ENCODE measurements around the gene BPIFB4. TPM values are rescaled to one million over a fixed set of nuclear protein-coding genes. Genes with fewer than 3 reads are reported as not detected.

Gene BPIFB4
- total and polyA plus RNA-seq, 10 donors = not detected

GRCh38 chr20:33130568-33131061 is 51.2 kb downstream of the BPIFB4 start:
- DNase-seq = no peak
- Histone ChIP-seq H3K27ac (no peak overlapping the region), H3K27me3 (replicated peaks in 1 of 7) (peaks cover 0 to 38% (median 0%) of the 10 kb centered on the region in 7 donors), H3K9me3 (no peaks in the 10 kb centered on the region), H3K4me1 (no peaks in the 10 kb centered on the region), H3K4me3 (no peak overlapping the region), H3K36me3 (no peaks in the 10 kb centered on the region)
- intact Hi-C loops (cut with DNase I; ENCODE audit: low total_unique reads) = no loop called here
- 83 to 90% (median 90%) methylated on average over 9 of the region's 9 CpGs for WGBS, 5 donors
- TF ChIP-seq POLR2A (IDR thresholded peaks at IDR 0.05) (no peak), POLR2AphosphoS5 (IDR thresholded peaks at IDR 0.05) (no peak)
- TF ChIP-seq, protein P1, sequence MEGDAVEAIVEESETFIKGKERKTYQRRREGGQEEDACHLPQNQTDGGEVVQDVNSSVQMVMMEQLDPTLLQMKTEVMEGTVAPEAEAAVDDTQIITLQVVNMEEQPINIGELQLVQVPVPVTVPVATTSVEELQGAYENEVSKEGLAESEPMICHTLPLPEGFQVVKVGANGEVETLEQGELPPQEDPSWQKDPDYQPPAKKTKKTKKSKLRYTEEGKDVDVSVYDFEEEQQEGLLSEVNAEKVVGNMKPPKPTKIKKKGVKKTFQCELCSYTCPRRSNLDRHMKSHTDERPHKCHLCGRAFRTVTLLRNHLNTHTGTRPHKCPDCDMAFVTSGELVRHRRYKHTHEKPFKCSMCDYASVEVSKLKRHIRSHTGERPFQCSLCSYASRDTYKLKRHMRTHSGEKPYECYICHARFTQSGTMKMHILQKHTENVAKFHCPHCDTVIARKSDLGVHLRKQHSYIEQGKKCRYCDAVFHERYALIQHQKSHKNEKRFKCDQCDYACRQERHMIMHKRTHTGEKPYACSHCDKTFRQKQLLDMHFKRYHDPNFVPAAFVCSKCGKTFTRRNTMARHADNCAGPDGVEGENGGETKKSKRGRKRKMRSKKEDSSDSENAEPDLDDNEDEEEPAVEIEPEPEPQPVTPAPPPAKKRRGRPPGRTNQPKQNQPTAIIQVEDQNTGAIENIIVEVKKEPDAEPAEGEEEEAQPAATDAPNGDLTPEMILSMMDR (IDR thresholded peaks at IDR 0.05 in 8 of 11, conservative IDR thresholded peaks at IDR 0.05 in 3 of 11) = no peak

GRCh38 chr20:33131949-33132473 is 52.6 kb downstream of the BPIFB4 start:
- DNase-seq = no peak
- no peak overlapping the region for H3K27ac ChIP-seq

GRCh38 chr20:33132513-33133372 is 53.3 kb downstream of the BPIFB4 start:
- intact Hi-C loops (cut with DNase I; ENCODE audit: low total_unique reads) = no loop called here
- no peak for DNase-seq
- WGBS, 5 donors = 49 to 60% (median 52%) methylated on average over 12 to 14 of the region's 14 CpGs

More at GRCh38 chr20:33131949-33132473, 52.6 kb downstream of the BPIFB4 start:
- Histone ChIP-seq H3K27me3 (replicated peaks in 1 of 7) (peaks cover 0 to 31% (median 0%) of the 10 kb centered on the region in 7 donors), H3K36me3 (no peaks in the 10 kb centered on the region), H3K4me3 (no peak overlapping the region), H3K4me1 (no peaks in the 10 kb centered on the region), H3K9me3 (peaks cover 0 to under 1% (median 0%) of the 10 kb centered on the region in 8 donors)
- 57 to 76% (median 65%) methylated on average over 5 of the region's 5 CpGs for WGBS, 5 donors
- intact Hi-C loops (cut with DNase I; ENCODE audit: low total_unique reads) = no loop called here
- TF ChIP-seq POLR2AphosphoS5 (IDR thresholded peaks at IDR 0.05) (no peak), POLR2A (IDR thresholded peaks at IDR 0.05) (no peak)
- TF ChIP-seq, protein P1 (IDR thresholded peaks at IDR 0.05 in 8 of 11, conservative IDR thresholded peaks at IDR 0.05 in 3 of 11) = no peak

More at GRCh38 chr20:33132513-33133372, 53.3 kb downstream of the BPIFB4 start:
- Histone ChIP-seq H3K36me3 (no peaks in the 10 kb centered on the region), H3K9me3 (peaks cover 0 to 7% (median 0%) of the 10 kb centered on the region in 8 donors), H3K4me3 (no peak overlapping the region), H3K27me3 (replicated peaks in 1 of 7) (peaks cover 0 to 27% (median 0%) of the 10 kb centered on the region in 7 donors), H3K4me1 (no peaks in the 10 kb centered on the region), H3K27ac (no peak overlapping the region)
- TF ChIP-seq POLR2AphosphoS5 (IDR thresholded peaks at IDR 0.05) = no peak
- TF ChIP-seq, protein P1 (IDR thresholded peaks at IDR 0.05 in 8 of 11, conservative IDR thresholded peaks at IDR 0.05 in 3 of 11) = no peak
- no peak for TF ChIP-seq POLR2A (IDR thresholded peaks at IDR 0.05)
